Skeletal muscle satellite cell (primary cell): ENCODE measurements around the gene FAM240A.

Experiments
- H3K27me3 ChIP-seq: 2 replicates; pipeline ENCODE4 v1.7.0; 2013; ENCODE audit warnings: low read length; ENCODE audit not compliant: control insufficient read depth, insufficient read depth
- H3K36me3 ChIP-seq: 2 replicates; pipeline ENCODE4 v1.7.0; 2013; ENCODE audit warnings: mild to moderate bottlenecking, control low read depth, low read length; ENCODE audit not compliant: insufficient read depth
- H3K4me1 ChIP-seq: 2 replicates; pipeline ENCODE4 v1.7.0; 2013; ENCODE audit warnings: low read length; ENCODE audit not compliant: control insufficient read depth, insufficient read depth
- H3K4me2 ChIP-seq: 2 replicates; pipeline ENCODE4 v1.7.0; 2013; ENCODE audit warnings: mild to moderate bottlenecking, low read length
- H3K4me3 ChIP-seq: 2 replicates; pipeline ENCODE4 v1.7.0; 2013; ENCODE audit warnings: low read length
- H3K9ac ChIP-seq: 2 replicates; pipeline ENCODE4 v1.7.0; 2013; ENCODE audit warnings: mild to moderate bottlenecking, low read depth, low read length, moderate library complexity
- H3K9me3 ChIP-seq: replicated peaks from 2 replicates; pipeline ENCODE4 v1.7.0; 2013; ENCODE audit warnings: mild to moderate bottlenecking, control low read depth, low read length

FAM240A gene

DNA sequence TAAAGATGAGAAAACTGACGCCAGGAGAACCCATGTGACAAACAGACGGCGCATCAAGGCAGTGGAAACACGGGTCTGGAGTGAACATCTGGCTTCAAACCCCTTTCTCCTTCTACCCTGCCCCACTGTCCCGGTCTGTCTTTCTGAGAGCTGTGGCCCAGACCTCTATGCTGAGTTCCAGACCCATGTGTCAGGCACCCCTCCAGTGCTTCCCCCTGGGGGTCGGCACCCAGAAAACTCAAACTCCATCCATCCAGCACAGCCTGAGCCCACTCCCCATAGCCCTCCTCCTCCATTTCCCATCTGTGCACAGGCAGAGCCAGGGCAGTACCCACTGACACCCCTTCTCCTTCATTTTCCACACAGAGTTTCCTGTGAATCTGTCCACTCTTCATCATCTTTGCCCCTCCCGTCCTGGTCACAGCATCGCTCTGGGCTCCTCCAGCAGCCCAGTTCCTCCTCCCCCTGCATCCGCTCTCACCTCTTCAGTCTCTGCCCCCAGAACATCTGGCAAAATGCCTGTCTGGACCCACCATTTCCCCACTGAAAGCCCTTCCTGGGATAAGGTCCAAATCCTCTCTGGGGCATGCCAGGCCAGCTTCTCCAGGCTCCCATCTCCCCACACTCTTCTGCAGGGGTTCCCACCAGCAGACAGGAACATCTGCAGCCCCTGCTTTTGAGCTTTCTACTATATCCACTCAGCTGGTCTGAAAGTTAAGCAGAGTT, 2.9 kb downstream of the FAM240A start:
- H3K4me3 ChIP-seq = no peak overlapping the region
- H3K9me3 ChIP-seq = no peaks in the 10 kb centered on the region
- H3K9ac ChIP-seq = no peak overlapping the region
- no peaks in the 10 kb centered on the region for H3K36me3 ChIP-seq
- H3K4me1 ChIP-seq = no peaks in the 10 kb centered on the region
- H3K4me2 ChIP-seq = no peak overlapping the region
- peaks cover 60% of the 10 kb centered on the region for H3K27me3 ChIP-seq

DNA sequence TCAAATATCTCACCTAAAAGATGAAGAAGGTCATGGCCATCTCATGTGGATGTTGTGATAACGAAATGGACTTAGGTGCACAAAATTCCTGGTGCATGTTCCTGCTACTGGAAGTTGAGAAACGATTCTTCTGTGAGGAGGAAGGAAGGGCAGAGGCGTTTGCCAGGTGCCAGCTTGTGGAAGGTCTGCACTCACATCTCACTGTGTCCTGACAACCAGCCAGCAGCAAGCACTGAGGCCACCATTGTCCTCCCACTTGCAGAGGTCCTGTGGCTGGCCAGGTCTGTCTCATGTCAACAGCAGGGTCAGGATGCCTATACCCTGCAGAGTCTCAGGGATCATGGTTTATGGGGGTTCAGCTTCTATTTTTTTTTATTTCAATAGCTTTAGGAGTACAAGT, 3.7 kb downstream of the FAM240A start:
- Histone ChIP-seq H3K4me3 (no peak overlapping the region), H3K36me3 (no peaks in the 10 kb centered on the region), H3K9ac (no peak overlapping the region), H3K4me2 (no peak overlapping the region), H3K4me1 (no peaks in the 10 kb centered on the region), H3K9me3 (no peaks in the 10 kb centered on the region), H3K27me3 (peaks cover 64% of the 10 kb centered on the region)

DNA sequence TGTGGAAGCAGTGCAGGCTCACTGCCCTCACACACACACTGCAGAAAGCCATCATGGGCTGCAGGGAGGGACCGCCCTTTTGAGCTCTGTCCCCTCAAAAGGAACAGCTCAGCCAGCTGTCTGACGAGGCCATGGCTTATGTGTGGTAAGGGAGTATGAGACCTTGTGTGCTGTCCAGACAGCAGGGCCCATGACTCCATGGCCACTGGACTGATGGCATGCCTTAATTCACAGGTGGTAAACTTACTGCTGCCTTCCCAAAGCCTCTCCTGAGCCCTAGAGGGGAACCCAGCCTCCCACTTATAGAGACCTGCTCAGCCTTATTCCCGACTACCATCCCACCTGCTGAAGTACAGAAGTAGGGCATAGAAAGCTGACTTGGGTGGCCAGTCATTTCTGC, 5.6 kb downstream of the FAM240A start:
- Histone ChIP-seq H3K9me3 (no peaks in the 10 kb centered on the region), H3K27me3 (peaks cover 58% of the 10 kb centered on the region), H3K4me2 (no peak overlapping the region), H3K36me3 (no peaks in the 10 kb centered on the region), H3K9ac (no peak overlapping the region), H3K4me1 (no peaks in the 10 kb centered on the region), H3K4me3 (no peak overlapping the region)

DNA sequence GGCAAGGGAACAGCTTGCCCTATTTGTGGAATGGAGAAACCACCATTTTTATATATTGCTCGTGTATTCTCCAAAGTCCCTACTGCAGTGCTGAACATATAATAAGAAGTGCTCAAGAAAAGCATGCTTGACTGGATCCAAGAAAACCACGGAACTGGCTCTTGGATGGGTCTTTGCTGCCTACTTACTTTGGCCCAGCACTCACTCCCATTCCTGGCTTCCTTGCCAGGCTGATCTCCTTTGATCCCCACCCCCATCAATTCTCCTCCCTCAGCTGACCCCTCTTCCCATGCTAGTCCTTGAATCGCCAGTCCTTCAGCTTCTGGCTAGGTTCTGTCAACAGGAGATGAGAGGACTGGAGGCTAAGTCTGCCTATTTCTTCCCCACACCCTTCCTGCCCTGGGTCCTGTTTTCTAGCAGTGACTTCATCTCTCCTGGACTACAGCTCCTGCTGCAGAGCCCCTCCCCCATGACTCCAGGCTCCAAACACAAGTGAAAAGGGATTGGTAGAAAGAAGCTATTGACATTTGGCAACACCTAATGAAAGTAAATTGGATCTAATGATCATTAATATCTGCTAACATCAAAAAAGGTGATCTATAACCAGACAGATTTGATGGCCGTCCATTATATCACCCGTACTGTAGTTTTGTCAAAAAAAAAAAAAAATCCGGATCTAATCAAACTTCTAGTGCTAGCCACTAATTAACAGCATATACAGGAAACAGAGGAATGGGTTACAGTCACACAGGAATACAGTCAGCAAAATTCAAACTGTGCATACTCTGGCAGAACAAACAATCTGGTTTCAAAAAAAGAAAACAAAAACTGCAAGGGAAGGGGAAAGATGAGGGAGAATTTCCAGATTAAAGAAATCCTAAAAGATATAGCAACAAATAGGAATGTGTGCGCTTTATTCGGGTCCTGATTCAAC, 7.8 kb downstream of the FAM240A start:
- no peak overlapping the region for H3K9ac ChIP-seq
- no peak overlapping the region for H3K4me3 ChIP-seq
- no peaks in the 10 kb centered on the region for H3K9me3 ChIP-seq
- no peaks in the 10 kb centered on the region for H3K4me1 ChIP-seq
- H3K36me3 ChIP-seq = no peaks in the 10 kb centered on the region
- H3K27me3 ChIP-seq = peaks cover 52% of the 10 kb centered on the region
- no peak overlapping the region for H3K4me2 ChIP-seq

DNA sequence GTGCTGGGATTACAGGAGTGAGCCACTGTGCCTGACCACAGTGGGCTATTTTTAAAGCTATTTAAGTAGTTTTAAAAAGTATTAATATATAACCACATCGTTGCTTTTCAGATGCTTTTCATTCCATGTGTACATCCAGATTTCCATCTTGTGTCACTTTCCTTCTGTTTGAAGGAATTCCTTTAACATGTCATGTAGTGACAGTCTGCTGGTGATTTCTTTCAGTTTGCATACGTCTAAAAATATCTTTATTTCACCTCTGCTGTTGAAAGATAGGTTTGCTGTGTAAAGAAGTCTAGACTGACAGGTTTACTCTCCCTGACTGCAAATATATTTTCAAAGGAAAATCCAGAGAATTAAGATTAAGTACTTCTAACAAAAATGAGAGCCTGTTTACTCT, 12.2 kb downstream of the FAM240A start:
- Histone ChIP-seq H3K4me3 (no peak overlapping the region), H3K9ac (no peak overlapping the region), H3K36me3 (no peaks in the 10 kb centered on the region), H3K4me1 (peaks cover 10% of the 10 kb centered on the region), H3K27me3 (peaks cover 35% of the 10 kb centered on the region), H3K4me2 (no peak overlapping the region), H3K9me3 (no peaks in the 10 kb centered on the region)

DNA sequence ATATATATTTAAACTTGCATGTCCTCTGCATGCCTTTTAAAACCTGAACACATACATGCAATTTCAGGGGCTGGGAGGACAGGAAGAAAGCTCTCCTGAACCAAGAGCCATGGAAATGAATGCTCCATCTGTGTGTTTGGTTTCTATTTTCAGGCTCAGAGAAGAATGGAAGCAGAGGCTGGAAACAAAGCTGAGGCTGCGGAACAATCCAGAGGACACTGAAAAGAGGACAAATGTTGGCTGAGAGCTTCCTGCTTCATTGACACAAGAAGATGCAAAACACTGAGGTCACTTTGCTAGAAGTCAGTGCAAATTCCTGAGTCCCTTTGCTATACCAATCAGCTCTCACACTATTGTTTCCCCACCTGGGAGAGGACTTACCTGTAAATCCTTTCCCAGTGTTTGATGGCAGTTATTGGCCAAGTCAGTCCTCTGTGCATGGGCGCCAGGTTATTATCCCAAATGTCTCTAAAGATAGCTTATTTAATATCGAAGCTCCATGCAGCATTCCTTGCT, 12.7 kb downstream of the FAM240A start:
- Histone ChIP-seq H3K4me1 (peaks cover 14% of the 10 kb centered on the region), H3K9ac (no peak overlapping the region), H3K4me2 (no peak overlapping the region), H3K27me3 (peaks cover 30% of the 10 kb centered on the region), H3K36me3 (no peaks in the 10 kb centered on the region), H3K4me3 (no peak overlapping the region), H3K9me3 (no peaks in the 10 kb centered on the region)

DNA sequence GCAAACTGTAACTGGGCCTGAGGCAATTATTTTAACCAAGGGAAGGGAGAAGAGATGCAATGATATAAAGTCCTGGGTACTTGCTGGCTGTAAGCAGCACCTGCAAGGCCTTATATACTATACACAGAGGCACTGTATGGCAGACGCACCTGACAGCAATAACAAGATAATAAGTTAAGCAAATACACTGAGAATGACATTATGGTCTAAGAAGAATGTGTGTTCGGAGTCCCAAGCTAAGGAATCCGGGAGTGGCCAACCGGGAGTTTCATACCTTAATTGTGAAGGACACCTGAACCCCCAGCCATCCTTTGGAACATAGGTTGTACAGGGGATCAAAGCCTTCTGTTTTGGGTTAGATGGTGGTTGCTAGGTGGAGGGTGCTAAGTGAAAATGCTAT, 13.7 kb downstream of the FAM240A start:
- Histone ChIP-seq H3K36me3 (no peaks in the 10 kb centered on the region), H3K4me3 (no peak overlapping the region), H3K4me1 (peaks cover 18% of the 10 kb centered on the region), H3K4me2 (no peak overlapping the region), H3K9ac (no peak overlapping the region), H3K9me3 (no peaks in the 10 kb centered on the region), H3K27me3 (peaks cover 21% of the 10 kb centered on the region)

DNA sequence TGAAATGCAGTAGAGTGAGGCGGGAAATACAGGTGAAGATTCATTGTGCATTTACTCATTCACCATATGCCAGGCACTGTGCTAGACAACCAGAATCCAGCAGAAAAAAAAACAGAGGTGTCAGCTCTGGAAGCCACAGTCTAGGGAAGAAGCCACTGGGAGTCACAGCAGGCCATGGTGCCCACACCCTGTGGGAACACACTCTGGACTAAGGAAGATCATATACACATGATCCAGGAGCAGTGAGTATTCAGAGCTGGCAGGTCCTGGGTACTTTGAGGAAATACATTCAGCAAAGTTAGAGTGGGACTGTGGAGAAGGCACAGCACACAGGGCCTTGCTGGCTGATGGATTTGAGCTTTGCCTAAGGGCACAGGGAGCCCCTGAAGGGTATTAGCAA, 14.8 kb downstream of the FAM240A start:
- H3K36me3 ChIP-seq = no peaks in the 10 kb centered on the region
- no peaks in the 10 kb centered on the region for H3K9me3 ChIP-seq
- no peak overlapping the region for H3K4me3 ChIP-seq
- no peak overlapping the region for H3K4me2 ChIP-seq
- peaks cover 18% of the 10 kb centered on the region for H3K4me1 ChIP-seq
- peaks cover 21% of the 10 kb centered on the region for H3K27me3 ChIP-seq
- H3K9ac ChIP-seq = no peak overlapping the region

DNA sequence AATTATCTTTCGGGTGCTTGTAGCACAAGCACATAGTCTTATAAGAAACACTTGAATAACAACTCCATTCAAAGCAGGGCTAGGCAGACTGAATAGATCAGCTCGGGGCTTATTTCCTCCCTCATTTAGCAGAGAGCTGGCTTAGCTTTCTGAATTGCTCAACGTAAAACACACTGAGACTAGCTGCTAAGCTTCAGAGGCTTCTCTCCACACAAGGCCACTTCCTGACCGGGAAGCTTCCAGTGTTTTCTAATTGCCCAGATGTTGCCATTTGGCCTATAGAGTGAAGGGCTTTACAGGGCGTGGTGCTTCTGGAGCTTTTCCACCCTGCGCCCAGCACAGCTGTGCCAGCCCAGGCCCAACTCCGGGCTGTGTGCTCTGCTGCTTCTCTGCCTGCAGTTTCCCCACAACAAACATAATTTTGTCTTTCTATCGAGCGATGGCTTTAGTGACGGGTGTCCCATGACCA, 16.6 kb downstream of the FAM240A start:
- Histone ChIP-seq H3K9me3 (no peaks in the 10 kb centered on the region), H3K27me3 (peaks cover 14% of the 10 kb centered on the region), H3K4me3 (peak overlapping the region; percentile 69)

DNA sequence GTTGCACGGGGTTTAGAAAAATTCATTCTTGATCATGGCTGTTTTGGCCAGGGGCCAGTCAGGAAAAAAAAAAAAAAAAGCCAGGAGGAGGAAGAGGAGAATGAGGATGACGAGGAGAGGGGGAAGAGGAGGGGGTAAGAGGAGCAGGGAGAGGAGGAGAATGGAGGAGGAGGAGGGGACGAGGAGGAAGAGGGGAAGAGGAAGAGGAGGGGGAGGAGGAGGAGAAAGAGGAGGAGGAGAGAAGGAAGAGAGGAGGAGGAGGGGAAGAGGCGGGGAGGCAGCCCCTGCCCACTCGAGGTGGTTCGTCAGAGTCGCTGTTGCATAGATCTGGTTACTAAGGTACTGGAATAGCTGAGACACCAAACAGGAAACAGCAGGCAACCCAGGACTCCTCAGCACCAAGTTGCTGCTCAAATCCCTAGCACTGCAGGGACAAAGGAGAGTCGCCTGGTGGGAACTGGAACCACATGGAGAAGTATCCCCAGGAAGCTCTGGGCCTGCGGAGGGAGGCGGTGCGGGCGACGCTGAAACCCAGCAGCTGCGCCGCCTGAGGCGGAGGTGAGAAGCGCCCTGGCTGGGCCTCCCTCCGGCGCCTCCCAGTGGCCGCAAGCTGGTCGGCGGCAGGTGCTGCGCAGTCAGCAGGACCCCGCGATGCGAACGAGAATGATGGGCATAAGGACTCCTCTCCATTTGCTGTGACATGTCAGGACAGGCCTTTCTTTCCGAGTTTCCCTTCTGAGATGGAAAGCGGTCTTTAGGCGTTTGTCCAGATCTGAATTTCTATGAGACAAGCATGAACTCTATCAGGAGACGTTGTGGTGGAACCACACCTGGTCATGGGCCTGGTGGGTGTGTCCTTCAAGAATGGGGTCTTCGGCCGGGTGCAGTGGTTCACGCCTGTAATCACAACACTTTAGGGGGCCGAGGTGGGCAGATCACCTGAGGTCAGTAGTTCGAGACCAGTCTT, 17.5 kb downstream of the FAM240A start:
- Histone ChIP-seq H3K9ac (peak overlapping the region; percentile 58), H3K27me3 (peaks cover 14% of the 10 kb centered on the region), H3K9me3 (no peaks in the 10 kb centered on the region), H3K4me2 (peak overlapping the region; percentile 95), H3K4me1 (peaks cover 18% of the 10 kb centered on the region), H3K36me3 (no peaks in the 10 kb centered on the region), H3K4me3 (peak overlapping the region; percentile 69)

More for the DNA sequence above, 16.6 kb downstream of the FAM240A start:
- Histone ChIP-seq H3K4me2 (peak overlapping the region; percentile 95), H3K36me3 (no peaks in the 10 kb centered on the region), H3K4me1 (peaks cover 18% of the 10 kb centered on the region), H3K9ac (peak overlapping the region; percentile 58)

DNA sequence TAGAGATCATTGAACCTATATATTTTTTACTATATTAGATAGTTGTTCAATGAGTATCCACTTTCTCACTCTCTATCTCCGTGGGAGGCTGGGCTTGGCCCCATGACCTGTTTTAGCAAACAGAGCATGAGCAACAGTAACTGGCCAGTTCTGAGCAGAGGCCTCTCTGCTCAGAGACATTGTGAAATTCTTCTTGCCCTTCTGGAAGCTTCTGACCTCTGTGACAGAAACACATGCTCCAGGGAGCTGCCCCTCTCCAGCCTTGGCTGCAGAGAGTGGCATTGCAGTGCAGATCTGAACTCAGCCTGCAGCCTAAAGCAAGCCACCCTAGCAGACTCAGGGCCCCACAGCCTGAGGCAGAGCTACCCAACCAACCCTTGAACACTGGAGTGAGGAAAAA, 20.5 kb downstream of the FAM240A start:
- no peak overlapping the region for H3K4me3 ChIP-seq
- H3K36me3 ChIP-seq = no peaks in the 10 kb centered on the region

More for the DNA sequence above, 20.5 kb downstream of the FAM240A start:
- peaks cover 9% of the 10 kb centered on the region for H3K27me3 ChIP-seq
- H3K9ac ChIP-seq = no peak overlapping the region
- no peaks in the 10 kb centered on the region for H3K9me3 ChIP-seq
- no peak overlapping the region for H3K4me2 ChIP-seq
- H3K4me1 ChIP-seq = peaks cover 18% of the 10 kb centered on the region
